ENCODE results near the gene NHEJ1. TPM values are rescaled to one million over a fixed set of nuclear protein-coding genes. Genes with fewer than 3 reads are reported as not detected.
A peak's percentile ranks its signal among the peaks of the same experiment; 100 is the strongest.

The NHEJ1 gene
- total RNA-seq, 2 donors from 2014 or later: 8.3 to 8.4 TPM

DNA sequence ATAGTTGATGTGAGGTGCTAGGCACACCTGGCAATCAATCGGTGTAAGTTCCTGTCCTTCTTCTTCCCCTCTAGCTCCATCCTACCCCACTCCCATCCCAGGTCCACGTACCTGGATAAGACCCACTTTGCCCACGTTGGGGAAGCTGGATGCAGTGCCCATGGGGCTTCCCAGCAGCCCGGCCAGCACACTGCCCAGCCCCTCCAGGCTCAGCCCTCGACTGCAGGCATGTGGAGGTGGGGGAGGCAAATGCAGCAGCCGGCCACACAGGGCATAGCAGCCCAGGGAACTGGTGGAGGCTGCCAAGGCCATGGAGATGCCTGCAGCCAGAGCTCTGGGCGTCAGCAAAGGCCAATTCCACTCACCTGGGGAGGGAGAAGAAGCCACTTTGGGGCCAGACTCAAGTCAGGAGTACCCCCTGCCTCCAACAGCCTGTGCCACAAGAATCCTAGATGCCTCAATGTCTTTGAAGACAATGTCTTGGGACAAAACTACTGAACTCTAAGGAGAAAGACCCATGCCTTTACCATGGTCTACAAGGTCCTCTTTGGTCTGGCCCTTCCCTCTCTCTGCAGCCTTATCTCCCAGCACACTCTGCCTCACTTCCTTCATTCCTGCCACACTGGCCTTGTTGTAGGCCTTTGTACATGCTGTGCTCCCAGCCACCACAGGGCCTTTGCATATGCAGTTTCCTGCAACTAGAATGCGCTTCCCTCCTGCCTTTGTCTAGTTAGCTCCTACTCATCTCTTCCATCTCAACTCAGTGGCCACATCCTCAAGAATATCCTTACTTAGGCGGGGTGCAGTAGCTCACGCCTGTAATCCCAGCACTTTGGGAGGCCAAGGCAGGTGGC lies 4.7 kb upstream of the NHEJ1 start:
- H3K9me3 ChIP-seq: no peaks in the 10 kb centered on the region
- no peaks in the 10 kb centered on the region for H3K27me3 ChIP-seq
- no peak overlapping the region for H3K27ac ChIP-seq
- TF ChIP-seq, protein P1, sequence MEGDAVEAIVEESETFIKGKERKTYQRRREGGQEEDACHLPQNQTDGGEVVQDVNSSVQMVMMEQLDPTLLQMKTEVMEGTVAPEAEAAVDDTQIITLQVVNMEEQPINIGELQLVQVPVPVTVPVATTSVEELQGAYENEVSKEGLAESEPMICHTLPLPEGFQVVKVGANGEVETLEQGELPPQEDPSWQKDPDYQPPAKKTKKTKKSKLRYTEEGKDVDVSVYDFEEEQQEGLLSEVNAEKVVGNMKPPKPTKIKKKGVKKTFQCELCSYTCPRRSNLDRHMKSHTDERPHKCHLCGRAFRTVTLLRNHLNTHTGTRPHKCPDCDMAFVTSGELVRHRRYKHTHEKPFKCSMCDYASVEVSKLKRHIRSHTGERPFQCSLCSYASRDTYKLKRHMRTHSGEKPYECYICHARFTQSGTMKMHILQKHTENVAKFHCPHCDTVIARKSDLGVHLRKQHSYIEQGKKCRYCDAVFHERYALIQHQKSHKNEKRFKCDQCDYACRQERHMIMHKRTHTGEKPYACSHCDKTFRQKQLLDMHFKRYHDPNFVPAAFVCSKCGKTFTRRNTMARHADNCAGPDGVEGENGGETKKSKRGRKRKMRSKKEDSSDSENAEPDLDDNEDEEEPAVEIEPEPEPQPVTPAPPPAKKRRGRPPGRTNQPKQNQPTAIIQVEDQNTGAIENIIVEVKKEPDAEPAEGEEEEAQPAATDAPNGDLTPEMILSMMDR (IDR thresholded peaks at IDR 0.05): no peak
- no peak for DNase-seq (ENCODE audit: low spot score)
- H3K4me1 ChIP-seq: peaks cover 0 to 8% of the 10 kb centered on the region in 2 donors
- no peaks in the 10 kb centered on the region for H3K36me3 ChIP-seq
- no peak overlapping the region for H3K4me3 ChIP-seq

DNA sequence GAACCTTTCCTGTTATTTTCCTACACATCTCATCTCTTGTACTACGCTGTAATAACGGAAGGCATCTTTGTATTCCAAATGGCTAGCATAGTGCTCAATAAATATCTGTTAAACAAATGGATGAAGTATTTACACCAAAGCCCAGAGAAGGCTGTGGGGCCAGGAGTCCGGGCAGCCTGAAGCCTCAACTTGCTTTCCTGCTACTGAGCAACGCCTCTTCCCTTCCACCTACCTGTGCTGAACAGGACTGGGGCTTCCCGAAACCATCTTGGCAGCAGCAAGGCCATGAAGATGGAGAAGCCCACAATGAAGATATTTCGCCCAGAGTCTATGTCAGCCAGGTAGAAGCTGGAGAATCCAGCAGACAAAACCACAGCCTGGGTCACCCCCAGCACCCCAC lies 2.5 kb upstream of the NHEJ1 start:
- TF ChIP-seq, protein P1 (IDR thresholded peaks at IDR 0.05): no peak
- no peaks in the 10 kb centered on the region for H3K9me3 ChIP-seq
- no peak for DNase-seq (ENCODE audit: low spot score)
- no peaks in the 10 kb centered on the region for H3K27me3 ChIP-seq
- no peak overlapping the region for H3K4me3 ChIP-seq
- H3K36me3 ChIP-seq: no peaks in the 10 kb centered on the region
- peaks cover 0 to 13% of the 10 kb centered on the region in 2 donors for H3K4me1 ChIP-seq
- H3K27ac ChIP-seq: no peak overlapping the region

GRCh38 chr2:219161097-219161496 lies 482 bp upstream of the NHEJ1 start:
- Histone ChIP-seq H3K36me3 (peaks cover 9% of the 10 kb centered on the region), H3K27me3 (no peaks in the 10 kb centered on the region), H3K4me1 (peaks cover 0 to 13% of the 10 kb centered on the region in 2 donors), H3K4me3 (peak overlapping the region; percentile 59 to 70), H3K27ac (peak overlapping the region; percentile 95 to 96), H3K9me3 (no peaks in the 10 kb centered on the region)
- DNase-seq (ENCODE audit: low spot score): no peak
- TF ChIP-seq, protein P1 (IDR thresholded peaks at IDR 0.05): no peak

GRCh38 chr2:219159771-219160185 lies 837 bp downstream of the NHEJ1 start:
- Histone ChIP-seq H3K4me3 (peak overlapping the region; percentile 59 to 70), H3K27ac (peak overlapping the region; percentile 95 to 96), H3K4me1 (peaks cover 0 to 13% of the 10 kb centered on the region in 2 donors), H3K36me3 (peaks cover 9% of the 10 kb centered on the region), H3K27me3 (no peaks in the 10 kb centered on the region), H3K9me3 (no peaks in the 10 kb centered on the region)
- TF ChIP-seq, protein P1 (IDR thresholded peaks at IDR 0.05): no peak
- no peak for DNase-seq (ENCODE audit: low spot score)

DNA sequence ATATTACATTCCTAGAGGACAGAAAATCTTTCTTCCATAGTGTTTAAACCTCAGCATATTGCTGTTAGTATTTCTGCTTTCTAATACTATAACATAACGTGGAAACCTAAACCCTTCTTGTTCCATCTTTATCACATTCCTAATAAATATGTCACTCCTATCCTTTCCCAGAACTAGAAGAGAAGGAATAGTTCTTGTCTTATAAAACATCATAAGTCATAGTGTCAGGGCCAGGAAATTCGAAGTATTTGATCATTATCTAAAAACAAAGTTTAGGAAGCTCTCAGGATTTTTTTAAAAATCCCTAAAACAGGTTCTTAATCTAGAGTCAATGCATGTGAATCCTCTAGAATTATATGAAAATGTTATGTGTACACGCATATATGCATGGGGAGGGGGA lies 2.0 kb downstream of the NHEJ1 start:
- Histone ChIP-seq H3K27ac (no peak overlapping the region), H3K4me3 (no peak overlapping the region), H3K27me3 (no peaks in the 10 kb centered on the region), H3K4me1 (peaks cover 0 to 13% of the 10 kb centered on the region in 2 donors), H3K9me3 (no peaks in the 10 kb centered on the region), H3K36me3 (peaks cover 9% of the 10 kb centered on the region)
- DNase-seq (ENCODE audit: low spot score): no peak
- TF ChIP-seq, protein P1 (IDR thresholded peaks at IDR 0.05): no peak
